GM21528 (cell line): ENCODE measurements around the gene MPIG6B.

Experiments
- ATAC-seq: cut with Tn5 transposase; IDR thresholded peaks from one replicate; pipeline ENCODE4 v1.9.1; 2021; ENCODE audit warnings: mild to moderate bottlenecking, moderate library complexity; ENCODE audit not compliant: unreplicated experiment, low FRiP score

The MPIG6B gene

DNA sequence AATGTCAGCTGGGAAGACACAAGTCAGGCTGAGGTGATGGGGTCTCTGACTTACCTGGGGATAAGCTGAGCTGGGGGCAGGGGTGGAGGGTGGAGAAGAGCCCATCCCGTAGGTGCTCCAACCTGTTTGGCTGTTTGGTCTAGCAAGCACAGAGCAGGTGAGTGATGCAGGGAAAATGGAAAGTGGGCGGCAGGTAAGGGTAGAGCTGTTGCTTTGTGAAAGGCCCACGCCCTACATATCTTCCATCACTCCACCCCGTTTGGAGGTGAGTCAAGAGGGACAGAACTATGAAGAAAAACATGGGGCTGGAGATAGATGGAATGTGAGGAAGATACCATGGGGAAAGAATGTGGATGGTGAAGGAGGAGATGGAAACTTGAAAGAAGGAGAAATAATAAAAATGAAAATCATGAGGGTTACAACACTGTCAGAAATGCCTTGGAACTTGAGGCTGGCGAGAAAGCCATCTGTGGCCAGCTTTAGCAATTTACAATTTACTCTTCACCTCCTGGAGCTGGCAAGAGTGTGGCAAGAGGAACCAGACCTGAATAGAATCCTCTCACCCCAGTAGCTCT lies 2.9 kb upstream of the MPIG6B start:
- ATAC-seq = no peak

DNA sequence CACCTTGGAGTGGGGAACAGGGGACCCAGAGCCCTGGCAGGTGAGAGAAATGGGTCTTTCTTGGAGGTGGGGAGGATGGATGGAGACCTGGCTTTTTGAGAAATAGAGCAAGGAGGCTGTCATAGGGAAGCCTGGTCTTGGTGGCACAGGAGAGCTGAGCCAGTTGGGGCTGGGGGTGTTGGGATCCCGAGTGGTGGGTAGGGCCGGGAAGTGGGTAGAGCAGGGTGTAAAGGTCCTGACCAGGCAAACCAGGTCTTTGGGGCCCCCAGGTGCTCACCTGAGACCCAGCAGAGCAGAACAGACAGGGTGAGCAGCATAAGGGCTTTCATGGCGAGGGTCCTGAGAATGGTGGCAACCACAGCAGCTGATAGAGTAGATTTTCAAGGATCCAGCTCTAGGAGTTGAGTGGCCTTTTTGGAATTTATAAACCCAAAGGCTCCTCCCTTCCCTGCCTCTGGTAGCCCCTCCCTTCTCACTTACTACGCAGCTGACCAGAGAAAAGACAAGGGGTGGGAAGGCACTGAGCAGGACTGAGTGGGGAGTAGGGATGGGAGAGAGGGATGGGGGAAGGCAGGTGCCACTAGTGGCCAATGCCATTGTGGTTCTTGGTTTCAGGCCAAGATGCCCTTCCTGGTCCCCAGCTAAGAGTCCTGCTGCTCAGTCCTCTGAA lies 1.7 kb upstream of the MPIG6B start, which contains the start of gene LY6G6C:
LY6G6C (minus strand) TSS at position 396 of the 670 bp plus-strand sequence; CDS start at position 329, 67 bp downstream.
- no peak for ATAC-seq

DNA sequence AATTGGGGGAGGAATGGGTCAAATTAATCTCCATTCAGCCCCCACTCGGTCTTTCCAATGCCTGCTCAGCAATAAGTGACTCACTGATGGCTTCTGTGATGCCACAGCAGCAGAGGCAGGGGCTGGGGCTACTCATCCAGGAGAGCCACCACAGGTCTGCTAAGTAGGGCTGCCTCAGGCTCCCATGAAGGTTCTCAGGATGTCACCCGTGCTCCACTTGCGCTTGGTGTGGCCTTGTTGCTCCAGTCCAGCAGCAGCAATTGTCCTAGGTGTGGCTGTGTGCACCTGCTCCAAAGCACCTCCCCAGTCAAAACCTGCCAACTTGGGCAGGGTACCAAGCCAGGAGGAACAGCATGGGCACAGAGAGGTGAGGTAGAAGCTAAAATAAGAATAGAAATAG lies 1.0 kb upstream of the MPIG6B start:
- no peak for ATAC-seq

DNA sequence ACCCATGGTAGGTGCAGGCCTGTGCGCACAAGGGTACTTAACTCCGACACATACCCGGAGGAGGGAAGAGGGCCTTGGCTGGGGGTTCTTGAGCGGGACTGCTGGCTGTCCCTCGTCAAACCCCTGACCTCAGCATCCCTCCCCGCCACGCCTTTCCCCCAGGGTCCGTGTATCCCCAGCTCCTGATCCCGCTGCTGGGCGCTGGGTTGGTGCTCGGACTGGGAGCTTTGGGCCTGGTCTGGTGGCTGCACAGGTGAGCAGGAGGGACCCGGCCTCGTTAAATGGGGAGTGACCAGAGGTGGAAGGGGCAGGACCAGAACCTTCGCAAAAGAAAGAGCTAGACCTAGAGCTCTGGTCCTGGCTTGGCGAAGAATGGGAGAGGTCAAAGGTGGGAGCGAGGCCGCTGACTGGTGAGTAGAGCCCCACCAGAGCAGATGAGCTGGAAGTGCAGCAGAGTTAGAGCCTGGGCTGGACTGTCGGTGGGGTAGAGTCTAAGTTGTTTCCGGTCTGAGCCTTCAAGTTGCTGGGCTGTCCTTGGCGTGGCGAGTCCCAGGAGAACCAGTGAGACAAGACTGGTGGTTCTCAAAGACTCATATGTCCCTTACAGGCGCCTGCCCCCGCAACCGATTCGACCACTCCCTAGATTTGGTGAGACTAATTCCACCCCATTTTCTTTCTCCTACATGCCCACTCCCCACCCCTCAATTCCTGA lies 963 bp downstream of the MPIG6B start:
- ATAC-seq = no peak

DNA sequence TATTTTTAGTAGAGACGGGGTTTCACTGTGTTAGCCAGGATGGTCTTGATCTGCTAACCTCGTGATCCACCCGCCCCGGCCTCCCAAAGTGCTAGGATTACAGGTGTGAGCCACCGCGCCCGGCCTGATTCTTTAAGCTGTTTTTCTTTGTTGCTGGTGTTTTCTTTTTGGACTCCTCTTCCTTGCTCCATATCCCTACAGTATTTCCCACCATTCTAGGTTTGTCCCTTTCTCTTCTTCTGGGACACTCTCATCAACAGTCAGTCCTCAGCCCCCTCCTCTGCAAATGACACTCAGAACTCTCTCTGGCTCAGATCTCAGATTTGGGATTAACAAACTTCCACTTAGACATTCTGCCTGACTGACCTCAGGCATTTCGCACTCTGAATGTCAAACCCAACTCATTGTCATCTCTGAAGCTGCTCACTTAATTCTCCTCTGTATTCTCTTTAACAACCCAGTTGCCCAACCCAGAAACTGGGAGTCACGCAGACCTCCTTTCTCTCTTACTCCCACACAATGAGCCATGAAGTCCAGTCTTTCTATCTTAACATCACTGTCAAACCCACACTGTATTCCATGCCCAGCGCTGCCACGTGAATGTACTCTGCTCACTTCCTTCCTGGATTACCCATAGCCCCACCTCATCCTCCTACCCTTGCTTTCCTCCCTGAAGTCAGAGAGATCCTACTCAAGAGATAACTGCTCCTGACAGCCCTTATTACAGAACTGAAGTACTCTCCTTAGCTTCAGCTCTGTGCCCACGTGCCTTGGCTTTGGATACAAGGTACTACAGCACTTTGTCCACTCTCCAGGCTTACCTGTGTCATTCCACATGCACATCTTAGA lies 2.6 kb downstream of the MPIG6B start:
- no peak for ATAC-seq

DNA sequence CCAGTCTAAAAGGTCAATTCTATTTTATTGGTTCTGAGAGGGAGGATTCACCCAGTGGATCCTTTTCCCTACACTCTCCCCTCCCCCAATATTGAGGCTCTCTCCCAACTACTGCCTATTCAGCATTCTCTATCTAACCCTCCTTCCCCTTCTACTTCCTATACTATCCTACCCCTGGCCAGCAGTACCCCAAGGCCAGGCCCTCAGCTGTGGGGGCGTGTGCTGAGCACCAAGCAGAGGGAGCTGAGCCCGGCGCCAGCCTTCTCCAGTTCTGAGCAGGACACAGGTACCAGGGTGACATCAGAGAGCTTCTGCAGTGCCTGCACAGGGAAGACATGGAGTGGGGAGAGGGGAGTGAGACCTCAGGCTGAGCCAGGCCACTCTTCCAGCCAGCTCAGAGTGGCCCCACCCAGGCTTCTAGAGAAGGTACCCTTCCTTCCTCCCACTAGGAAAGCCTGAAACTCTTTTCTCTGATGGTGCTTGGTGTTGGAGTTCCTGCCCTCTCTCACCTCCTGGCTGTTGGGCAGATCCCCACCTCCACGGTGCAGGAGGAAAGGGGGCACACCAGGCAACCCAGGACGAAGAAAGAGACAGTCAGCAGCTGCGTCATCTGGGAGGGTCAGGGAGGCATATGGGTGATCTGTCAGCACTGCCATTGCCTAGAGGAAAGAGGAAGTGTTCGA lies 4.0 kb downstream of the MPIG6B start:
- ATAC-seq = peak; percentile 60

DNA sequence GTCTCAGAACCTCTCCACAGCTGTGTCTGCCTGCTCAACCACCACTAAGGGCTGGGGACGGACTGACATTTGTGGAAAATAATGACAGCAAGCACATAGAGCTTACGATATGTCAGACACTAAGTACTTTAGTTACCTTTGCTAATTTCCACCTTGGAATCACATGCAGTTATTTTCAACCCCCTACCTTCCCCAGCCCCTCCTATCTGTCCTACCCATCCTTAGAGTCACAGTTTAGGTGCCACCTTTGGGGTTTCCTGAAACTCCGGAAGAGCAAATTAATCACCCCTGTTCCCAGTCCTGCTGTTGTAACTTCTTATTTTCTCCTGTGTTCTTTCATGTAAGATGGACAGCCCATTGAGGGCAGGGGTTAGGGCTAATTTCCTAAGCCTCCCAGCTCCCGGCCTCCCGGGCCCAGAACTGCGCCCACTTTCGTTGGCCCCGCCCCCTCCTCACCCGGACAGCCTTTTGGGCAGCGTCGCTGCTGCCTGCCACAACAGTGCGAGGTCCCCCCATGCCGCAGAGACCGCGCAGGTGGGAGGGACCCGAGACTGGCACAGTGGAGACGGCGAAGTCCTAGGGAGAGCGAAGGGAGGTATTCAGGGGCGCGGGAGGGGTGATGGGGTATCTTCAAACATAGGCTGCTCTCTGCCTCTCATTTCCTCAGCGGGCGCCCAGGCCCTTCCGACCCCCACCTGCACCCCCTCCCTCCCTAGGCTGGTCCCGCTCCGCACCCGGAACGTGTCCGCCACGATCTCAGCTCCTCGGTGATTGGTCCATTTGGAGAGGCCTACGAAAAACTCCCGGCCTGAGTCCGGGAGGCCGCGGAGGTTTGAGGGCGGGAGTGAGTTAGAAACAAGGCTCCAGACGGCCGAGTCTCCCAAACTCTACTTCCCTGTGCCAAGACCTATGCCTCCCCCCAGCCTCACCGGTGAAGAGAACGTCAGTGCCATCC lies 4.8 kb downstream of the MPIG6B start:
- ATAC-seq = peak; percentile 9

DNA sequence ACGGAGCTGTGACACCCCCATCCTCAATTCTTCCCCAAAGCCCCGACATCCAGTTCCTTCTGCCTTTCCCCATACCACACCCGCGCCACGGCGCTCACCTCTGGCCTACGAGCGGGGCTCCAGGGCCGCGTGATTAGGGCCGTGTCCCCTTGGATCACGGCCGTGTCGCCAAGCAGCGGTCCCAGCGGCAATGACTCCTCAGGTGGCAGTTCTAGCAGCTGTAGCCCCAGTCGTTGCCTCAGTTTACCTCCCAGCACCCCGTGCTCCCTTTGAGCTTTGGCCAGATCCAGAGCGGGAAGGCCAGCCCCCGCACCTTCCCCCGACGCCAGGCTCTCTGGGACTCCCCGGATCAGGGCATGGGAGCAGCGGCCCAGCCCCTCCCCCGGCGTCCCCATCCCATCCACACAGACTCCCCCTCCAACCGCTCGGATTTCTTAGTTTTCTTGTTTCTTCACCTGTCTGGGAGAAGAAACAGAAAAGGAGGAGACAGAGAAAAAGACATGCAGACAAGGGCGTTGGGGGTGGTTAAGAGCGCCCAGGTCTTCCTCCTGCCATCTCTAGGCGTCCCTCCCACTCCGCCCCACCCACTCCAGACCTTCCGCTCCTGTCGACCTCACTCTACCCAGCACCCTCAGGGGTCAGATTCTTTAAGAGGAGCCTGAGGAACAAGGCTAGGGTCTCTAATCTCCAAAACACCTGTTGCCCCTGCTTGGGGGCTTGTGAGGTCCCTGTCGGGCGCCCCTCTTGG lies 5.8 kb downstream of the MPIG6B start, which contains the start of gene DDAH2:
DDAH2 (minus strand) TSS at position 533 of the 748 bp plus-strand sequence; CDS start at position 395, 138 bp downstream.
- ATAC-seq = no peak

DNA sequence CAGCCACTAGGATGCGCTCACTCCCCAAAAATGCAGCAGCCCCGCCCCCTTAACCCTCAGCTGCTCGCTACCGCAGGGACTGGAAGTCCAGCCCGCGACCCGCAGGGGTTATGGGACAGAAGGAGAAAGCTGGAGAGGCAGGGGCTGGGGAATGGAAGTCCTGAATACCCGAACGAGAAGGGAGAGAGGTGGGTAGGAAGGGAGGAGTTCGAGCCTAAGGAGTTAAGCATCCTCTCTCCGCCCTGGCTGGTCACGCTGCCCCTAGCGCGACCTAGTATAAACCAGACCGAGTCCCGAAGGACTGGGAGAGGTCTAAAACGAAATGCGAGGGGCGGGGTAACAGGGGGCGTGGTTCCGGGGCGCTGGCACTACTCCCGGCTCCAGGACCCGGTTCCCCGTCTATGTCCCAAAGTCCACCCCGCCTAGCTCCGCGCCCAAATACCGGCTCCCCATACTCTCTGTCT lies 6.4 kb downstream of the MPIG6B start:
- no peak for ATAC-seq

DNA sequence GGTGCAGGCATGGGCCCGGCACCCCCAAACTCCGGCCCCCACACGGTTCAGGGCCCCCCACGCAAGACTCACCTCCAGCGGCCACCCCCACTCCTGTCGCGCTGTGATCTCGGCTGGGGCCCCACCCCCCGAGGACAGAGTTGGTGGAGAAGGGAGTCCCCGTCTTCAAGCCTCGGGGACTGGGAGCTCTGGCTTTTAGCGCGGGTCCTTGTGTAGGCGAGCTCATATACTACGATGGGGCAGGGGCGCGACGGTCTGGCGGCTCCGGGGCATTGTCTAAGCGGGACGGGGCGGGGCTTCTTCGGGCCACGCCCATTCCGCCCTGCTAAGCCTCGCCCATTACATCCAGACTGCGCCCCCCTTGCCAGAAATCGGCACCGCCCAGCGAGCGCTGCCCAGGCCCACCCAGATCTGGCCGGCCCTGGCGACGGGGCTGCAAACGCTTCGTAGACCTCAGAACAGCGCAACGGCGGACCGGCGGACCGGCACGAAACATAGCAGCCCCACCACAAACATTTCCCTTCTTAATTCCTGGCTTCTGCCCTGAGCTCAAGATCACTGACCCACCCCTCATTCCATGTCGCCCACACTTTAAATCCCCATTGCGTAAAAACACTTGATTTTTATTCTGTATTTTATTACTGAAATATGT lies 6.9 kb downstream of the MPIG6B start:
- no peak for ATAC-seq

DNA sequence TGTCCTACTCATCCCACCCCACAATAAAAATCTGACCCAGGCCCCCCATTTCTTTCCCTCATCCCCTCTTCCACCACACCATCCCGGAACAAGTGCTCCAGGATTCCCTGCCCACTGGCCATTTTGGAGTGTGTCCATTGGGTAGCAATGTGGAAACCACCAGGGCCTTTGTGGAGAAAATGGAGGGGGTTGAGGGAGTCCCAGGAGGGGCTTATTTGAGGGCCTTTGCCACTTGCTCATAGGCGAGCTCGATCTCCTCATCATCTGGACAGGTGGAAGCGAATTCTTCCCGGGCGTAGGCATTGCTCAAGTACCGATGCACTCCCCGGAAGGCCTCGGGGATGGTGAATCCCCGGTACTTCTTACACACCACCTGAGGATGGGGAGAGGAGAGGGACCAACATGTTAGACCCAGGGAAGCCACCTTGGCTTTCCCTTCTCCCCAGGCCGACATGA lies 7.5 kb downstream of the MPIG6B start:
- no peak for ATAC-seq

DNA sequence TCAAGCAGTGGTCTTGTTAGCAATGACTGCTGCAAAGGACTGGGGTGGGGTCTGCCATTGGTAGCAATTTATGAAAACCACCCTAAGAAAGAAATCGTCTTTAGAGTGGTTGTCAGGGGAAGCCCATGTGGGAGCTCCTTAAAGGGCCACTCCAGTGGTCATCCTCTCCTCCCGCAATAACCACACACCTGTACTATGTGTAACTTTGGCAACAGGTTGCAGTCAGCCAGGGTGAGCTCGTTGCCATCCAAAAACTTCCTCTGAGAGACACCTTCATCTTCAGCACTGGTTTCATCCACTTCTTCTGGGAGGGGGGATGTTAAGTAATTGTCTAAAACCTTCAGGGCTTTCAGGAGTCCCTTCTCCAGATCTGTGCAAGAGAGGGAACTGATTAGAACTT lies 8.9 kb downstream of the MPIG6B start:
- no peak for ATAC-seq

DNA sequence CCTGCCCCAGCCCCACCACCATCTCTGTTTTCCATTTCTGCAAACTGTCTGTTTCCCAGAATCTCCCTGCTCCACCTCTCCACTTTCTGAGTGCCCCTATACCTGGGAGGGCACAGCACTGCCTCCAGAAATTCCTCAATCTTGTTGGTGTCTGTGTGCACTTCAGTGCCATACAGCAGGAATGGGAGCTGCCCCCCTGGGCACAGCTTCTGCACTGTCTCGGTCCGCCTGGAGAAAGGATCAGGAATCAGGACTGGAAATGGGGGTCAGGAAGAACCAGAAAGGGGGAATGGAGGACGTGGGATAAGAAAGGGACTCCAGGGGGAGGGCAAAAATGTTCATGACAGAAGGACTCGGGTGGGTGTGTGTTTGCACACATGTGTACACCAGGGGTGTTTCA lies 10.6 kb downstream of the MPIG6B start:
- ATAC-seq = no peak

DNA sequence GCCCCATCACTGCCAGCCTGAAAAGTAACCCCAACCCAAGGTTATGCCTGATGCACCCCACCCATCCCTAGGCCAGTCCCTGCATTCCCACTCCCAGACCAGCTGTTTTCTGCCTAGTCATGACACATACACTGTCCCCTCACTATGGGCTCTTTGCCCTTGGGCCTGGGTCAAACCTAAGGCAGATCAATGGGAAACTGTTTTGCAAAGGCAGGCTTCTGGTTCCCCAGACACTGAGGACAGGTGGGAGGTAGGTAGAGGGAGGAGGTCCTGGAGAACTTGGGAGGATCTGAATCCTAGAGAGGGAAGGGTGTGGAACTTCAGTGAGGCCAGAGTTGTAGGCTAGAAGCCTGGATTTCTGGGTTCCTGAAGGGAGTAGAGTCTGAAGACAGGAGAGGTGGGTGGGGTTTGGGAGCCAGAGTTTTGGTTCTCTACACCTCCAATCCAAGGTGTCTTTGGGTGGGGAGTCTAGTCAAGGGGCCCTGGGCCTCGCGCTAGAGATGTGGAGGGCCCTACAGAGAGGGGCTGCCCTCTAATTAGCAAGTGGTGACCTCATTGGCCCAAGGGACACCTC lies 11.2 kb downstream of the MPIG6B start:
- ATAC-seq = no peak

DNA sequence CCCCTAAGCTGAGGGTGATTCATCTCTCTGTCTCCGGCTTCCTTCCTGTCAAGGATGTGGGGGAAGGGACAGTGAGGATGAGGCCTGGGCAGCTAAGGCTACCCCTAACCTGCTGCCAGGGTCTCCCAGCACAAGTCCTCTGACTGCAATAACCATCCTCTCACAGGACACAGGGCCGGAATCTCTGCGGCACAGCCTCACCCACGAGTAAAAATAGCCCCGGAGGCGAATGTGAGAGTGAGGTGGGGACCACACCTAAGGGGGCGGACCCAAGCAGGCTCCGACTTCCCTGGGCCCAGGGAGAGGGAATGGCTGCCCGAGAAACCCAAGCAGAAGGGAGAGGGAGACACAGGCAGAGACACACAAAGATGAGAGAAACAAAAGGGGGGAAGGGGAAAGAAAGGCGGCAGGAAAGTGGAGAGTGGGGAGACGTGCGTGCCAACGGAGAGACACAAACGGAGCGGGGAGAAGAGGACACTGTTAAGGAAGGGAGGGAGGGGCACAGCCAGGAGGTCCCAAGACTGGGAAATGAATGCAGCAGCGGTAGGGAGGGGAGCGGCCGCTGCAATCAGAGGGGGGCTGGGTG lies 11.7 kb downstream of the MPIG6B start:
- no peak for ATAC-seq

DNA sequence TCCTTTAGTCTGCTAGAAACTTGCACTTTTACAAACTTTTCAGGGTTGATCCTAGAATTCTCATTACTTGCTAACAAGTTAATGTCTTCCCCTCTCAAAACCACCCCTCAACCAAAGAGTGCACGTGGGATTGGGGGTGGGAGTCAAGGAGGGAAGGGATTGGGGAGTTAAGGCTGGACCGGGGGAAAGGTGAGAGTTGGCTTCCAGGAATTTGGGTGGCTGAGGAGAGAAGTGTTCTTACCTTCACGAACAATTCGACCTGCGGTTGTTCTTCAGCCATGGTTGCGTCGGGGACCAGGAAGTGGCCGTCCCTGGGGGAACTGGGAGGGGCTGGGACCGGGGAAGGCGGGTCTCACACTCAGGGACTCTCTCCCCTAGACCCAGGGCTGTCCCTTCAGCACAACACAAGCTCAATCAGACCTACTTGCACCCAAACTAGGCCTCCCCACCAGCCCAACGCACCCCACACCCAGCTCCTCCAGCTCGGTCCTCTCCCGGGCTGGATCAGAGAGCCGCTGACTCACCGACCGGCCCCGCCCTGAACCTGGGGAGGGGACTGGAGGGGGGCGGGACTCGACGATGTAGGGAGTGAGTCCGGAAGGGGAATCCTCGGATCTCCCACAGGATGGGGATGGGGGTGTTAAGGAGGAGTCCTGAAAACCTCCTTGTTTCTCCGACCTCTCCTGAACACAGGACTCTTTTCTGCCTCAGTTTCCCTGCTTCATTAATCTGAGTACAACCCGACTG lies 13.0 kb downstream of the MPIG6B start, which contains the start of gene CLIC1:
CLIC1 (minus strand) TSS at position 510 of the 747 bp plus-strand sequence; CDS start at position 280, 230 bp downstream.
- ATAC-seq = no peak
